ENCODE measurements around the gene CLPSL1.
A peak's percentile ranks its signal among the peaks of the same experiment; 100 is the strongest.

CLPSL1 gene

GRCh38 chr6:35797837-35798526, 17.2 kb downstream of the CLPSL1 start:
- no peak for DNase-seq

GRCh38 chr6:35798706-35799105, 17.9 kb downstream of the CLPSL1 start:
- DNase-seq: no peak

GRCh38 chr6:35801148-35801547, 20.3 kb downstream of the CLPSL1 start:
- DNase-seq: no peak

- DNase-seq: peak; percentile 73
Observed at GRCh38 chr6:35804996-35805736, 24.3 kb downstream of the CLPSL1 start, which contains the start of gene LHFPL5. Gene LHFPL5 (plus strand): TSS chr6:35805352. CDS start chr6:35805671, 319 bp downstream.

- DNase-seq: peak; percentile 99
Observed at GRCh38 chr6:35808688-35809087, 27.9 kb downstream of the CLPSL1 start.

- no peak for DNase-seq
Observed at GRCh38 chr6:35809809-35810208, 29.0 kb downstream of the CLPSL1 start.

- no peak for DNase-seq
Observed at GRCh38 chr6:35810971-35811698, 30.3 kb downstream of the CLPSL1 start.

GRCh38 chr6:35811699-35811995, 30.8 kb downstream of the CLPSL1 start:
- DNase-seq: no peak

- no peak for DNase-seq
Observed at GRCh38 chr6:35817515-35817914, 36.7 kb downstream of the CLPSL1 start.

GRCh38 chr6:35823601-35824000, 42.8 kb downstream of the CLPSL1 start:
- no peak for DNase-seq

GRCh38 chr6:35824552-35825192, 43.9 kb downstream of the CLPSL1 start:
- no peak for DNase-seq

GRCh38 chr6:35829306-35829705, 48.5 kb downstream of the CLPSL1 start:
- DNase-seq: no peak

GRCh38 chr6:35831257-35832007, 50.6 kb downstream of the CLPSL1 start:
- no peak for DNase-seq

- no peak for DNase-seq
Observed at GRCh38 chr6:35833536-35833935, 52.7 kb downstream of the CLPSL1 start.
